AG09309 (cell line): Measurements from ENCODE around the gene SNX32.

Experiments used
- DNase-seq: peaks from one replicate; pipeline ENCODE4 v3.0.0-alpha.2; 2010; ENCODE audit warnings: low read depth
- H3K4me3 ChIP-seq: 2 replicates; pipeline ENCODE4 v1.5.1; 2011; ENCODE audit warnings: mild to moderate bottlenecking, low read depth, low read length, moderate library complexity; ENCODE audit not compliant: control insufficient read depth
- CTCF ChIP-seq: IDR thresholded peaks from 2 replicates; pipeline ENCODE4 v1.5.1; 2011; ENCODE audit warnings: mild to moderate bottlenecking, low read depth, low read length, inconsistent platforms; ENCODE audit not compliant: insufficient read depth, control insufficient read depth; ENCODE audit errors: missing control alignments

The SNX32 gene

GRCh38 chr11:65866509-65867283 lies 32.9 kb downstream of the SNX32 start:
- DNase-seq, result no peak
- H3K4me3 ChIP-seq, result no peak overlapping the region
- no peak for TF ChIP-seq CTCF

GRCh38 chr11:65867284-65868071 lies 33.7 kb downstream of the SNX32 start:
- DNase-seq, result no peak
- TF ChIP-seq CTCF, result no peak
- no peak overlapping the region for H3K4me3 ChIP-seq

GRCh38 chr11:65868076-65868667 lies 34.4 kb downstream of the SNX32 start:
- no peak for DNase-seq
- no peak for TF ChIP-seq CTCF
- H3K4me3 ChIP-seq, result no peak overlapping the region

GRCh38 chr11:65868907-65869306 lies 35.1 kb downstream of the SNX32 start:
- H3K4me3 ChIP-seq, result no peak overlapping the region
- TF ChIP-seq CTCF, result no peak
- DNase-seq, result no peak

GRCh38 chr11:65869643-65870306 lies 36.0 kb downstream of the SNX32 start:
- no peak overlapping the region for H3K4me3 ChIP-seq
- TF ChIP-seq CTCF, result no peak
- DNase-seq, result no peak

GRCh38 chr11:65870307-65870658 lies 36.5 kb downstream of the SNX32 start:
- H3K4me3 ChIP-seq, result no peak overlapping the region
- TF ChIP-seq CTCF, result no peak
- DNase-seq, result no peak
